GM18502 (cell line): Measurements from ENCODE around the gene ITGA1.
"Not testable (repeated sequence)": the region's sequence is repeated elsewhere in the genome, so short reads cannot be mapped to it uniquely, and the experiment has no call there.

Source experiments
- ATAC-seq: cut with Tn5 transposase; IDR thresholded peaks from one replicate; pipeline ENCODE4 v1.9.1; 2021; ENCODE audit warnings: mild to moderate bottlenecking; ENCODE audit not compliant: unreplicated experiment, poor library complexity

The ITGA1 gene

DNA sequence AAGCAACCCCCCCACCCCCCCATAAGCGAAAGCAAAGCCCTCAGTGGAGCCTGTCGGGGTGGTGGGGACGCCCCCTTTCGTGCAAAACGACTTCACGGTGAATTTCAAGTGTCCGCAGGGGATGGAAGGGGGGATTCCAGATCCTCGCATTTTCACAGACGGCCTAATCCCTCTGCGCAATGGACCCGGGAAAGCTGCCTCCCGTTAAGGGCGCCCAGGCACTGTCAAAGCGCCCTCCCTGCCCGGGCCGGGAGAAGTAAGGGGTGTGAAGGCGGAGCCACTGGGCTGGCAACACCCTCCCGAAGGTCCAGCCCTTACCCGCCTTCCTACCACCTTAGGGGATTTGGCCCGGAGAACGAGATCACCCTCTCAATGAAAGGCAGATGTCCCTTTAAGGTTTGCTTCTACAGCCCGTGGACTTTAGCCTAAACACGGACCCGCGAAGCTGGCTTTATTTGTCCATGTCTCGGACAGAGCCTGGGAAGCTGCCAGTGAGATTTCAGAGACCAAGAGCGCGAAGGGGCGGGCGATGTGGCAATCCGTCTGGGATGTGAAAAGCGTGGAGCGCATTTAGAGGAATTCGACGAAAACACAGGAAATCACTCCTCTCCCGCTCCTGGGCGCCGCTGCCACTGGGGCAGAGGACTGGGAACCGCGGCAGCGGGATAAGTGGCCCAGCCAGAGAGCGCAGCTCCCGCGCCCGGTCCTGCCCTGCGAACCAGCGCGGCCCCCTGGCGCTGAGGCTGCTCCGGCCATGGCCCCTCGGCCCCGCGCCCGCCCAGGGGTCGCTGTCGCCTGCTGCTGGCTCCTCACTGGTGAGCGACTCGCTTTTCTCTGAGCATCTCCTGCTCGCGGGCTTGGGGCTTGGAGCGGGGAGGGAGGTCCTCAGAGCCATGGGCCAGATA lies at the start of gene ITGA1, which contains the start of gene PELO:
Gene ITGA1 (plus strand): TSS at position 317 of the 905 bp plus-strand sequence. CDS start 438 bp downstream, at position 755.
Gene PELO (plus strand): TSS at position 317 of the 905 bp plus-strand sequence. CDS start 12,479 bp downstream, outside the sequence.
- peak; percentile 79 for ATAC-seq

- peak; percentile 84 for ATAC-seq
Measured at GRCh38 chr5:52738095-52738506, 49.6 kb upstream of the ITGA1 start.

DNA sequence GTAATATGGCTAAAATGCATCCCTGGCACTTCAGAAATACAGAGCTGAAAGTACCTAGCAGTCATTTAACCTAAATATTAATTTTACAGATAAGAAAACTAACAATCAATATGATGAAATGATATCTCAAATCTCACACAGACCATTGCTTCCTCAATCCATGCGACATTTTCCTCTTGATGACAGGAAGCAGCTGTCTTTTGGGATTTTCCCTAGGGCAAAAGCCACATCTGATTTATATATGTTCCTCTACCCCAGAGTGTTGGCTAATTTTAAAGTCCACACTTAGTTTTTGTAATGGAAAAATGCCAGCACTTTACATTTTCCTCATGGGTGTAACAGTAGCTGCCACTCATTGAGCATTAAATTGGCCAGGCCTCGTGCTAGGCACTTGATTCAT lies 47.7 kb upstream of the ITGA1 start:
- ATAC-seq, result no peak

GRCh38 chr5:52743012-52743411 lies 44.7 kb upstream of the ITGA1 start:
- ATAC-seq, result no peak

- ATAC-seq, result peak; percentile 14
Measured at GRCh38 chr5:52743529-52743928, 44.2 kb upstream of the ITGA1 start.

GRCh38 chr5:52743970-52744369 lies 43.7 kb upstream of the ITGA1 start:
- ATAC-seq, result peak; percentile 83

DNA sequence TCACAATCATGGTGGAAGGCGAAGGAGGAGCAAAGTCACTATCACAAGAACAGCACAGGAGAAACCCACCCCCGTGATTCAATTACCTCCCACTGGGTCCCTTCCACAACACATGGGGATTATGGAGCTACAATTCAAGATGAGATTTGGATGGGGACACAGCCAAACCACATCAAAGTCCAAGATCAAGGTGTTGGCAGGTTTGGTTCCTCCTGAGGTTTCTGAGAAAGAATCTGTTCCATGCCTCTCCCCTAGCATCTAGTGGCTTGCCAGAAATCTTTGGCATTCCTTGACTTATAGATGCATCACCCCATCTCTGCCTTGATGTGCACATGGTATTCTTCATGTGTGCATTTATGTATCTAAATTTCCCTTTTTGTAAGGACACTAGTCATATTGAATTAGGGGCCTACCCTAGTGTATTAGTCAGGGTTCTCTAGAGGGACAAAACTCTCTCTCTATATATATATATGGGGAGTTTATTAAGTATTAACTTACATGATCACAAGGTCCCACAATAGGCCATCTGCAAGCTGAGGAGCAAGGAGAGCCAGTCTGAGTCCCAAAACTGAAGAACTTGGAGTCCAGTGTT lies 42.8 kb upstream of the ITGA1 start:
- not testable (repeated sequence) for ATAC-seq

DNA sequence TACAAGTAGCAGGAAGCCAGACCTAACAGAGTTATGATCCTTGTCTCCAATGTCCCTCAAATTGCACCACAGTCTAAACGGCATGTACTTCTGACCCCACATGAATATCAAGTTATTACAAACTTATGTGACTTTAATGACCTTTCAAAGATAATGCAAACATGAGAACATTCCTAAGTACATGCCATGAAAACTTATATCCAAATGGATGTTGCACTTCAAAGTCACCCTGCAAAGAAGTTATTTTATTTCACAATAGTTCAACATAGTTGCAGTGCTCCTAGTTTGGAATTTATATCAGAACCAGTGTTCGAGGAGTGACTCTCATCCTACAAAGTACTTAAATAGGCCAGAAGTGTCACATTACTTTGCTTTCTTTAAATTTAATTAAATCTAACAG lies 41.2 kb upstream of the ITGA1 start:
- no peak for ATAC-seq

- ATAC-seq, result peak; percentile 53
Measured at GRCh38 chr5:52748590-52748989, 39.1 kb upstream of the ITGA1 start.

DNA sequence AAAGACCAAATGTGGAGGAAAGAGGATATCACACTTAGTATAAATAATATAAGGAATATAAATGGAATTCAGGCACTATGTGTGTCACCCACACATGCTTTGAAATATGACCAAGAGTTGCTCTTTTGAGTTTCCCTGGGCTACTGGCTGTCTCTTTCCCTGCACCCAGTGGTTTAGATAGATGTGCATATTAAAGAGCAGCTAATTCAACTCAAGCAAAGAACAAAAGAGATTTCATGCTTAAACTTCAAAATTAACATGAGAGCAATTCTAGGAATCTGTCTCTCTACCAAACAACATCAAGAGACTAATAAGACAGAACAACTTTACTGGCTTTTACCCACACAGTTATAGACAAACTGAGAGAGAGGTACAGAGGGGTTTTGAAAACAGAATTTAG lies 38.0 kb upstream of the ITGA1 start:
- ATAC-seq, result no peak

GRCh38 chr5:52751137-52751536 lies 36.6 kb upstream of the ITGA1 start:
- ATAC-seq, result no peak

GRCh38 chr5:52754051-52754450 lies 33.7 kb upstream of the ITGA1 start:
- ATAC-seq, result no peak

DNA sequence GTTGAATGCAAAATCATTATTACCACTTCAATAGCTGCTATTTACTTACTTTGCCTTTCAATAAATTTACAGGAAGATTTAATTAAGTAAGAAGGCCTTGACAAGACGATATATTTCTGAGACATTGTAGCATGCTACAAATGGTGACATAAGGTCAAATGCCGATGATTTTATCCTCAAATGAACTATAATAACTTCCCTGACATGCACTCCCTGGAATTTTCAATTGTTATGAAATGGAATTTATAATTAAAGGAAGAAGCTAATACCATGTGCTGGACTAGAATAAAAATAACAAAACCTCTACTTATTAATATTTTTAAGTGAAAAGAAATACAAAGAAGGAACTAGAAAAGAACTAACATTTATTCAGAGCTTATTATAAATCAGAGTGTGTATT lies 30.2 kb upstream of the ITGA1 start:
- ATAC-seq, result no peak

- no peak for ATAC-seq
Measured at GRCh38 chr5:52758014-52758413, 29.7 kb upstream of the ITGA1 start.

DNA sequence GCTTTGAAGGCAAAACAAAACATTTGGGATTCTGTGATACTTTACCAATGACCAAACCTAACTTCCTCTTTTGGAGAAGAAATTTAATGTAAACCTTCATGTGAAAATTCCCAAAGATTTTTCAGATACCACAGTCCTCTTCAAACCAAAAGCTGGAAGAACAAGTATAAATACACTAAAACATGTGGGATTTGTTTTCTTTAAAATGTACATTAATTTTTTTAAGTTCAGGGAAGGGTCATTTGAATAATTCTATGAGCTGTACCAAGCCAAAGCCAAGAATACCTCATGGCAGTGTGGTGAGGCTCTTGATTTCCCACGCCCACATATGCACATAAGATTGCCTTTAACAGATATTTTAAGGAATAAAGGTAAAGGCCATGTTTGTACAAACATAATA lies 28.4 kb upstream of the ITGA1 start:
- ATAC-seq, result no peak

GRCh38 chr5:52760695-52761366 lies 26.9 kb upstream of the ITGA1 start:
- ATAC-seq, result peak; percentile 78

- ATAC-seq, result no peak
Measured at GRCh38 chr5:52767217-52767743, 20.4 kb upstream of the ITGA1 start.

DNA sequence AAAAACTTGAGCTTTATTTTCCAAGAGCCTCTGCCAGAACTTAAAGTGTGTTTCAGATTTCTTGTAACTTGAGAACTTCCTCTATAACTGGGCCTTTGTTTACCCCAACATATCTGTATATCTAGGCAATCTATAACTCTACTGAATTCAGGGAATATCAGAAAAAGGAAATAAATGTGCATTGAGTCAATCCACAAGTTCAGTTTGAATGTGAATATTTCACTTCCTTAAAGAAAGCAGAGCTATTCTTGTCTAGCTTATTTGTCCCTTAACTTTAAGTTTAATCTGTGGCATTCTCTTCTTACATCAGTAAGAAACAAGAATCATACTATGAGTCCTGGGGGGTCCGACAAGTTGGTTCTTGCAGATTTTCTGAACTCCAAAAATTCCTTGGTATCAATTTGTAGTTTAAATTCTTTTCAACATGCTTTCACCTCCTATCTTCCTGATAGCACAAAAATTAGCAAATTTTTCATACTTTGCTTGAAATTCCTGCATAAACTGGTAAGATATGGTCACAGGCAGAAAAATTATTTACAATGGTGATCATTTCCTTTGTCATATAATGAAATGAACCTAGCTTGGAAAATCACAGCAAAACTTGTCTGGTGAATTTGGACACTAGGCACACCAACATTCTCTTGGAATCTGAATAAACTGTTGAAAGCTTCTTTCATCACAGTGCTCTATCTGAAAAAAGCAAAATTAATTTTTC lies 19.8 kb upstream of the ITGA1 start:
- peak; percentile 61 for ATAC-seq

DNA sequence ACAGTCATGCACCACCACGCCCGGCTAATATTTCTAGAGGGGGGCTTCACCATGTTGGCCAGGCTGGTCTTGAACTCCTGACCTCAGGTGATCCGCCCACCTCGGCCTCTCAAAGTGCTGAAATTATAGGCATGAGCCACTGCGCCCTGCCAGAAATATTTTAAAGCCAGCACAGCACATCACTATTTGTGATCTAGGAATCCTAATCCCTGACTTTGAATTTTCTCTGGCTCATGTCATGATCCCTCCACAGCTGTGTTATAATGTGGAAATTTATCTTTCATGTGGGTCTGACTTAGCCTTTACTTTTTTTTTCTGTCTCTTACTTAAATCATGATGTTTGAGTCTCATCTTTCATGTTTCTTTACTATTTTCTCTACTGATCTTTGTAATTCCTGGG lies 18.7 kb upstream of the ITGA1 start:
- ATAC-seq, result no peak

DNA sequence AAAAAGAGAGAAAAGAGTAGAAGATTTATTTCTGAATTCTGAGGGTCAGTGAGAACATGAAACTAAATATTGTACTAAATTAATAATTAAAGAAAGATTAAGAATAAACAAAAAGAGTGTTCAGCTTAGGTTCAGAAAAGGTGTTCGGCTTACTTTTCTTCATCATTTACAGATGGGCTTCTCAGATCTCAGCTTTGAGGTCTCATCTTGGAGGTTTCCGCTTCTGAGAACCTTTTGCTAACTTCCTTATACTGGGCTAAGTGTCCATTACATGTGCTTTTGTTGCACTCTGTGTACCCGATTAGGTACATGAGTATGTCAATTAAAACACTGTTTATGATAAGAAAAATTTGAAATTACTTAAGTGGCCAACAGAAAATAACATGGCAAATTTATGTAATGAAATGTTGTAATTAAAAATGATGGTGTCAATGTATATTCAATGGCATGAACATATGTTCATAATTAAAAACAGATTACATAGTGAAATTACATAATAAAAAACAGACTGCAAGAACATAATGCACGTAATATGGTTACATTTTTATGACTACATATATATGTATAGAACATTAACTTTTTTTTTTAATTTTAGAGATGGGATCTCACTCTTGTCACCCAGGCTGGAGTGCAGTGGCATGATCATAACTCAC lies 17.3 kb upstream of the ITGA1 start:
- ATAC-seq, result no peak
